Fibroblast of lung (primary cell): ENCODE measurements around the gene IL32. TPM values are rescaled to one million over a fixed set of nuclear protein-coding genes. Genes with fewer than 3 reads are reported as not detected.

ENCODE experiments used
- DNase-seq, 2 donors: peaks; one replicate each; pipeline versions ENCODE4 v3.0.0 to v3.0.0-alpha.2; 2010; ENCODE audit warnings: low read depth in 2 of 2
- H2AFZ ChIP-seq: 2 replicates; pipeline ENCODE4 v1.5.1; 2012; ENCODE audit warnings: low read length, control low read depth, inconsistent platforms
- H3K27ac ChIP-seq: 2 replicates; pipeline ENCODE4 v1.5.1; 2011; ENCODE audit warnings: low read length, control low read depth; ENCODE audit not compliant: insufficient read depth
- H3K27me3 ChIP-seq: 2 replicates; pipeline ENCODE4 v1.5.1; 2011; ENCODE audit warnings: mild to moderate bottlenecking, low read length; ENCODE audit not compliant: control insufficient read depth, insufficient read depth
- H3K36me3 ChIP-seq: 2 replicates; pipeline ENCODE4 v1.5.1; 2011; ENCODE audit warnings: low read length; ENCODE audit not compliant: control insufficient read depth, insufficient read depth
- H3K4me1 ChIP-seq: 2 replicates; pipeline ENCODE4 v1.5.1; 2011; ENCODE audit warnings: low read length; ENCODE audit not compliant: control insufficient read depth, insufficient read depth; ENCODE audit errors: extremely low read depth
- H3K4me2 ChIP-seq: 2 replicates; pipeline ENCODE4 v1.5.1; 2011; ENCODE audit warnings: low read length, control low read depth; ENCODE audit not compliant: insufficient read depth; ENCODE audit errors: extremely low read depth
- H3K4me3 ChIP-seq, 4 experiments: fragments of 200-600 bp in 1 of 4; sonication (generic) in 1 of 4; replicated peaks in 1 of 4; 2 replicates each; pipeline ENCODE4 v1.5.1; 2011 to 2016; ENCODE audit warnings: low read length in 4 of 4, low read depth in 3 of 4, mild to moderate bottlenecking in 3 of 4, control low read depth in 2 of 4, inconsistent platforms in 1 of 4, mixed read lengths in 1 of 4; ENCODE audit not compliant: insufficient read depth in 1 of 4; ENCODE audit errors: control extremely low read depth in 1 of 4
- H3K79me2 ChIP-seq: 2 replicates; pipeline ENCODE4 v1.5.1; 2012; ENCODE audit warnings: mild to moderate bottlenecking, low read length, inconsistent platforms; ENCODE audit not compliant: control insufficient read depth, insufficient read depth
- H3K9ac ChIP-seq: 2 replicates; pipeline ENCODE4 v1.5.1; 2011; ENCODE audit warnings: mild to moderate bottlenecking, low read length, control low read depth; ENCODE audit not compliant: insufficient read depth
- H3K9me3 ChIP-seq: 2 replicates; pipeline ENCODE4 v1.5.1; 2012; ENCODE audit warnings: low read depth, low read length; ENCODE audit not compliant: control insufficient read depth, insufficient read depth
- H4K20me1 ChIP-seq: 2 replicates; pipeline ENCODE4 v1.5.1; 2011; ENCODE audit warnings: low read length; ENCODE audit not compliant: control insufficient read depth, insufficient read depth; ENCODE audit errors: extremely low read depth
- EZH2 ChIP-seq: IDR thresholded peaks from 2 replicates; pipeline ENCODE4 v1.5.1; 2012; ENCODE audit warnings: low read length, control low read depth, mild to moderate bottlenecking; ENCODE audit errors: missing control alignments
- polyA plus RNA-seq, 2 donors: library from polyadenylated mRNA; depleted of rRNA in 1 of 2; stranded (reverse) in 1 of 2; unstranded in 1 of 2; fragments of >200 nt; gene quantifications; 2 replicates each; pipeline ENCODE4 v1.2.1, GENCODE V29; 2011 to 2012; ENCODE audit warnings: missing spikeins in 1 of 2
- total RNA-seq: library from RNA; depleted of rRNA; stranded (reverse); fragments of >200 nt; gene quantifications from 2 replicates; pipeline ENCODE4 v1.2.1, GENCODE V29; 2014
- TF ChIP-seq, protein P1 (sequence below), 2 donors: IDR thresholded peaks in 1 of 2; conservative IDR thresholded peaks in 1 of 2; 1 replicate in 1 of 2; 2 replicates in 1 of 2; pipeline ENCODE4 v1.5.1; 2011 to 2012; ENCODE audit warnings: low read length in 2 of 2, control low read depth in 1 of 2, inconsistent platforms in 1 of 2, low read depth in 1 of 2, mild to moderate bottlenecking in 1 of 2

IL32 gene
- total and polyA plus RNA-seq, 2 donors (not counting 1 experiment from before 2014, with no cell fraction given): 4.1 to 5.1 TPM

- no peak overlapping the region for H3K4me3 ChIP-seq
- H3K4me2 ChIP-seq: no peak overlapping the region
- no peak for DNase-seq
- H3K36me3 ChIP-seq: no peaks in the 10 kb centered on the region
- H3K9me3 ChIP-seq: no peaks in the 10 kb centered on the region
- no peaks in the 10 kb centered on the region for H3K4me1 ChIP-seq
- H3K79me2 ChIP-seq: no peaks in the 10 kb centered on the region
- no peak overlapping the region for H3K9ac ChIP-seq
- H4K20me1 ChIP-seq: no peaks in the 10 kb centered on the region
- H3K27ac ChIP-seq: no peak overlapping the region
- H2AFZ ChIP-seq: no peak overlapping the region
- H3K27me3 ChIP-seq: peaks cover 6% of the 10 kb centered on the region
- TF ChIP-seq, protein P1, sequence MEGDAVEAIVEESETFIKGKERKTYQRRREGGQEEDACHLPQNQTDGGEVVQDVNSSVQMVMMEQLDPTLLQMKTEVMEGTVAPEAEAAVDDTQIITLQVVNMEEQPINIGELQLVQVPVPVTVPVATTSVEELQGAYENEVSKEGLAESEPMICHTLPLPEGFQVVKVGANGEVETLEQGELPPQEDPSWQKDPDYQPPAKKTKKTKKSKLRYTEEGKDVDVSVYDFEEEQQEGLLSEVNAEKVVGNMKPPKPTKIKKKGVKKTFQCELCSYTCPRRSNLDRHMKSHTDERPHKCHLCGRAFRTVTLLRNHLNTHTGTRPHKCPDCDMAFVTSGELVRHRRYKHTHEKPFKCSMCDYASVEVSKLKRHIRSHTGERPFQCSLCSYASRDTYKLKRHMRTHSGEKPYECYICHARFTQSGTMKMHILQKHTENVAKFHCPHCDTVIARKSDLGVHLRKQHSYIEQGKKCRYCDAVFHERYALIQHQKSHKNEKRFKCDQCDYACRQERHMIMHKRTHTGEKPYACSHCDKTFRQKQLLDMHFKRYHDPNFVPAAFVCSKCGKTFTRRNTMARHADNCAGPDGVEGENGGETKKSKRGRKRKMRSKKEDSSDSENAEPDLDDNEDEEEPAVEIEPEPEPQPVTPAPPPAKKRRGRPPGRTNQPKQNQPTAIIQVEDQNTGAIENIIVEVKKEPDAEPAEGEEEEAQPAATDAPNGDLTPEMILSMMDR (conservative IDR thresholded peaks at IDR 0.05 in 1 of 2, IDR thresholded peaks at IDR 0.05 in 1 of 2; ENCODE audit: low read depth in 1 of 2, low read length in 2 of 2): no peak
- no peak for TF ChIP-seq EZH2
Measured at GRCh38 chr16:3084491-3084890, 19.1 kb downstream of the IL32 start.

- peaks cover 3% of the 10 kb centered on the region for H3K27me3 ChIP-seq
- H2AFZ ChIP-seq: no peak overlapping the region
- H3K4me3 ChIP-seq: no peak overlapping the region
- no peak overlapping the region for H3K27ac ChIP-seq
- no peaks in the 10 kb centered on the region for H3K36me3 ChIP-seq
- no peaks in the 10 kb centered on the region for H3K4me1 ChIP-seq
- H4K20me1 ChIP-seq: no peaks in the 10 kb centered on the region
- no peaks in the 10 kb centered on the region for H3K9me3 ChIP-seq
- H3K9ac ChIP-seq: no peak overlapping the region
- DNase-seq: no peak
- TF ChIP-seq, protein P1 (conservative IDR thresholded peaks at IDR 0.05 in 1 of 2, IDR thresholded peaks at IDR 0.05 in 1 of 2; ENCODE audit: low read depth in 1 of 2, low read length in 2 of 2): no peak
- no peak for TF ChIP-seq EZH2
- H3K4me2 ChIP-seq: no peak overlapping the region
- H3K79me2 ChIP-seq: no peaks in the 10 kb centered on the region
Measured at GRCh38 chr16:3084969-3085670, 19.7 kb downstream of the IL32 start.

GRCh38 chr16:3085868-3086595 lies 20.6 kb downstream of the IL32 start:
- Histone ChIP-seq H3K27ac (no peak overlapping the region), H3K79me2 (no peaks in the 10 kb centered on the region), H3K9me3 (no peaks in the 10 kb centered on the region), H3K4me1 (no peaks in the 10 kb centered on the region), H3K27me3 (no peaks in the 10 kb centered on the region), H2AFZ (no peak overlapping the region), H3K9ac (no peak overlapping the region), H3K4me3 (no peak overlapping the region), H3K4me2 (no peak overlapping the region), H3K36me3 (no peaks in the 10 kb centered on the region), H4K20me1 (no peaks in the 10 kb centered on the region)
- no peak for DNase-seq
- TF ChIP-seq, protein P1 (conservative IDR thresholded peaks at IDR 0.05 in 1 of 2, IDR thresholded peaks at IDR 0.05 in 1 of 2; ENCODE audit: low read depth in 1 of 2, low read length in 2 of 2): no peak
- no peak for TF ChIP-seq EZH2
